RWPE1 (cell line): ENCODE results near the gene LDHB.
"Not testable (repeated sequence)": the region's sequence is repeated elsewhere in the genome, so short reads cannot be mapped to it uniquely, and the experiment has no call there.

Experiments used
- CTCF ChIA-PET: fragments of 350-600 bp; sonication (Branson Sonifier 250); formaldehyde crosslinking; extraction: SDS; loops from one replicate; lab custom pipeline; 2021; lab: Yijun Ruan, JAX
- POLR2A ChIA-PET: fragments of 400-600 bp; formaldehyde crosslinking; extraction: SDS; loops from one replicate; lab custom pipeline; 2020; ENCODE audit warnings: antibody characterized with exemption; ENCODE audit not compliant: low non-redundant PET; lab: Yijun Ruan, JAX
- DNase-seq: peaks from one replicate; pipeline ENCODE4 v3.0.0; 2012; ENCODE audit warnings: low spot score
- H3K27ac ChIP-seq: fragments of 450-650 bp; 2 replicates; pipeline ENCODE4 v1.5.1; 2017
- TF ChIP-seq, protein P1 (sequence below): fragments of 450-650 bp; conservative IDR thresholded peaks from 2 replicates; pipeline ENCODE4 v1.5.1; 2017; ENCODE audit warnings: low read depth, mild to moderate bottlenecking

Gene LDHB

DNA sequence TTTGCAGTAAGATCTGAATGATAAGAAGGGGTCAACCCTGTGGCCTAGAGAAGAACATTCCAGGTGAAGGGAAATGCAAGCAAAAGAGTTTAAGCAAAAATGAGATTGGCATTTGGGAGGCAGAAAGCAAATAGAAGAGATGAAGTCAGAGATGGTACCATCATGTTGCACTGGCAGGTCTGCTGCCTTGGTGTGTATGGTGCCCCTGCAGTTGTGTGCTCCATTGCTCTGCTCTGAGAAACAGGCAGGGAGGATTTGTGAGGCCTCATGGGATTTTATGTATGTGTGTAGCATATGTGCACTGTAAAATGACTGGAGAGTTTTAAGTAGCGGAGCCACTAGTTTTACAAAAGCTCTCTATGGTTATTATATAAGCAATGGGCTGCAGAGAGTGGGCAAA is 6.6 kb downstream of the LDHB start:
- no peak overlapping the region for H3K27ac ChIP-seq
- TF ChIP-seq, protein P1, sequence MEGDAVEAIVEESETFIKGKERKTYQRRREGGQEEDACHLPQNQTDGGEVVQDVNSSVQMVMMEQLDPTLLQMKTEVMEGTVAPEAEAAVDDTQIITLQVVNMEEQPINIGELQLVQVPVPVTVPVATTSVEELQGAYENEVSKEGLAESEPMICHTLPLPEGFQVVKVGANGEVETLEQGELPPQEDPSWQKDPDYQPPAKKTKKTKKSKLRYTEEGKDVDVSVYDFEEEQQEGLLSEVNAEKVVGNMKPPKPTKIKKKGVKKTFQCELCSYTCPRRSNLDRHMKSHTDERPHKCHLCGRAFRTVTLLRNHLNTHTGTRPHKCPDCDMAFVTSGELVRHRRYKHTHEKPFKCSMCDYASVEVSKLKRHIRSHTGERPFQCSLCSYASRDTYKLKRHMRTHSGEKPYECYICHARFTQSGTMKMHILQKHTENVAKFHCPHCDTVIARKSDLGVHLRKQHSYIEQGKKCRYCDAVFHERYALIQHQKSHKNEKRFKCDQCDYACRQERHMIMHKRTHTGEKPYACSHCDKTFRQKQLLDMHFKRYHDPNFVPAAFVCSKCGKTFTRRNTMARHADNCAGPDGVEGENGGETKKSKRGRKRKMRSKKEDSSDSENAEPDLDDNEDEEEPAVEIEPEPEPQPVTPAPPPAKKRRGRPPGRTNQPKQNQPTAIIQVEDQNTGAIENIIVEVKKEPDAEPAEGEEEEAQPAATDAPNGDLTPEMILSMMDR: no peak
- ChIA-PET POLR2A (no interaction called here), CTCF (no interaction called here)
- DNase-seq: no peak

DNA sequence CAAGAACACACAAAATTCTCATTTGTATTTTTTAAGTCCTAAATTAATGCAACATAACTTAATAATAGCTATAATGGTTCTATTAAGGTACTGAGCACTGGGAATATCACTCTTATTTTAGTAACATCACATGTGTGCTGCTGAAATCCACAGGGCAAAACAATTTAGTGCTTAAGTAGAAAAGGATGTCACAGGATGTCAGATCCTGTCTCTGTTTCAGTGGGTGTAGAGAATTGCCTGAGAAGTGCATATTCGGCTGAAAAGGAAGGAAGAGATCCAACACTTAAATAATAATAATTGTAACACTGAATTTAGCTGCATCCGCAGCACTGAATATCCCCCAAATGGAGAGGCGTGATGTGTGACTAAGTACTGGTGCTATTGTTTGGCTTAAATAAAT is 8.6 kb downstream of the LDHB start:
- POLR2A ChIA-PET: no interaction called here
- DNase-seq: no peak
- CTCF ChIA-PET: no interaction called here
- H3K27ac ChIP-seq: no peak overlapping the region
- TF ChIP-seq, protein P1: no peak

DNA sequence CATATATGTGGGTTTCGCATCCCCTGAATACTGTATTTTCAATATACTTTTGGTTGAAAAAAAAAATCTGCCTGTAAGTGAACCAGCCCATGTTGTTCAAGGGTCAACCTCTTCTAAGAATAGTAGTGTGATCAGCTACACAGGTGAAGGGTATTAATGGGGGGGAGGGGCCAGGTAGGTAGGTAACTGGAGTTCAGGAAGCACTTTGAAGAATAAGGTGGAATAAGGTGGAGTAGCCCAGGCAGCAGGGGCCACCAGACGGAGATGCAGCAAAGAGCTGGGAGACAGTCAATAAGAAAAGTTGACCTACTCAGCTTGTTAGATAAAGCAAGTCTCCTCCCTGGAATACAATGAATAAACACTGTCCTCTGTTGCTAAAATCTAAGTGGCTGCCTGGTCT is 9.3 kb downstream of the LDHB start:
- DNase-seq: no peak
- no peak overlapping the region for H3K27ac ChIP-seq
- CTCF ChIA-PET: interaction anchor here (0.7 kb wide), 1 partner anchor 32 kb away, joined by 3 read pairs; no protein-coding TSS in a partner anchor
- TF ChIP-seq, protein P1: no peak
- POLR2A ChIA-PET: no interaction called here

DNA sequence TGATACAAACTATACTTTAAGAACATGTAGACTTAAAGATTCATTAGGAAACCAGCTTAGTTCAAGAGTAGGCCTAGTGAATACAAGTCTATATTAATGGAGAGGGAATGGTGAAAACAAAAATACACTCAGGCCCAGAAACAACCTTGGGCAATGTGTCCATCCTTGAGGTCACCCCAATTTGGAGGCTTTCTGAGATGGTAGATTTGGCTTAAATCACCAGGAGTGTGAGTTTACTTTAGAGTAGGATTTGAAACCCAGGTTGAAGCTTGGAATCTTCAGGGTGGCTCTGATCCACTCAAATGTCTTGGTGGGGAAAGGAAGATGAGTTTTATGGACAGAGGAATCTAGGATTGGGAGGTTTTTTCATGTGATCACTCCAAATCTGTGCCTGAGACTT is 10.5 kb downstream of the LDHB start:
- TF ChIP-seq, protein P1: no peak
- ChIA-PET POLR2A (no interaction called here), CTCF (no interaction called here)
- no peak overlapping the region for H3K27ac ChIP-seq
- no peak for DNase-seq

DNA sequence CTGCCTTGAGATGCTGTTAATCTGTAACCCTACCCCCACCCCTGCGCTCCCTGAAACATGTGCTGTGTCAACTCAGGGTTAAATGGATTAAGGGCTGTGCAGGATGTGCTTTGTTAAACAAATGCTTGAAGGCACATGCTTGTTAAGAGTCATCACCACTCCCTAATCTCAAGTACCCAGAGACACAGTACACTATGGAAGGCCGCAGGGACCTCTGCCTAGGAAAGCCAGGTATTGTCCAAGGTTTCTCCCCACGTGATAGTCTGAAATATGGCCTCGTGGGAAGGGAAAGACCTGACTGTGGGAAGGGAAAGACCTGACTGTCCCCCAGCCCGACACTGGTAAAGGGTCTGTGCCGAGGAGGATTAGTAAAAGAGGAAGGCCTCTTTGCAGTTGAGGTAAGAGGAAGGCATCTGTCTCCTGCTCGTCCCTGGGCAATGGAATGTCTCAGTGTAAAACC is 12.6 kb downstream of the LDHB start:
- POLR2A ChIA-PET, H3K27ac ChIP-seq, CTCF ChIA-PET, DNase-seq: not testable (repeated sequence)

DNA sequence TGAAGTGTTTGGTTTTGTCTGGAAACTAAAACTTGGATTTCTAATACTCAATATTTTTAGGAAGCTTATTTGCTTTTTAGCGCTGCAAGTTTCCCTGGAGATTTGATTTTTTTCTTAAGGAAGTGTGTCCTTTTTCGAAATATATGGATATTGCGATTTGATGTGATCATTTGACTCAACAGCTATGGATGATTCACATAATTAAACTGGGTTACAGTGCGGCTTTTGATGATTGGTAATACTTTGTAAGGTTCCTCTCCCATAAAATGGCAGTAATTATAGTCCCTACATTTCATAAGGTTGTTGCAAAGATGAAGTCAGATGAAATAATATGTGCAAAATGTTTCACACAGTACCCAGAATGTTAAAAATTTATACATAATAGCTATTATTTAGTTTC is 13.1 kb downstream of the LDHB start:
- no peak overlapping the region for H3K27ac ChIP-seq
- TF ChIP-seq, protein P1: no peak
- no peak for DNase-seq
- ChIA-PET CTCF (no interaction called here), POLR2A (no interaction called here)

DNA sequence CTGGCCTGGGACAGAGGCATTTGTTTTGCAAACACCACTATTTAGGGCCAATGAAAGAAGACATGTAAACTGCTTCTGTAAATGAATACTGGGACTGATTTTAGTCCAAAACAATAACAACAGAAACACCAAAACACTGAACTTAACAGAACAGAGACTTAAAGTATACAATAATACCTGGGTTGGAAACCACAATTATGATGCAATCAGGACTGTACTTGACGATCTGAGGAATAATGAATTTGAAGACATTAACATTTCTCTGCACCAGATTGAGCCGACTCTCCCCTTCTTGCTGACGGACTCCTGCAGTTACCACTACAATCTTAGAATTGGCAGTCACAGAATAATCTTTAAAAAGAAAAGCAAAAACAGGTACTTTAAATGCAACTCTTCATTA is 13.9 kb downstream of the LDHB start:
- no peak overlapping the region for H3K27ac ChIP-seq
- DNase-seq: no peak
- CTCF ChIA-PET: no interaction called here
- POLR2A ChIA-PET: no interaction called here
- TF ChIP-seq, protein P1: no peak
